HepG2 (cell line): Measurements from ENCODE around the gene PFKP. TPM values are rescaled to one million over a fixed set of nuclear protein-coding genes. Genes with fewer than 3 reads are reported as not detected.

Experiments used
- ATAC-seq: fragments of 200-7000 bp; cut with Tn5 transposase; 3 replicates; pipeline ENCODE4 v1.9.1; 2020; ENCODE audit warnings: mild to moderate bottlenecking, moderate library complexity
- BruUV-seq: library from RNA; stranded (reverse); fragments of 400-500 nt; replicated peaks from 2 replicates; lab custom pipeline; 2021; lab: Mats Ljungman, UMichigan
- CTCF ChIA-PET: fragments of 300-600 bp; formaldehyde crosslinking; extraction: SDS; loops from one replicate; lab custom pipeline; 2021; ENCODE audit warnings: low total read pairs, inconsistent platforms, low intra/inter-chr PET ratio; lab: Yijun Ruan, JAX
- POLR2A ChIA-PET: fragments of 350-600 bp; sonication (Branson Sonifier 250); formaldehyde crosslinking; loops from one replicate; lab custom pipeline; 2020; ENCODE audit warnings: antibody characterized with exemption, inconsistent platforms; lab: Yijun Ruan, JAX
- DNase-seq: peaks from one replicate; pipeline ENCODE4 v3.0.0-alpha.2; 2015; ENCODE audit warnings: low spot score
- FAIRE-seq: peaks from 3 replicates; lab custom pipeline; 2011; peaks lifted over from hg19 to GRCh38; lab: Jason Lieb, UNC
- H2AFZ ChIP-seq: one replicate; pipeline ENCODE4 v1.6.1; 2011; ENCODE audit warnings: low read length, inconsistent platforms
- H3K27ac ChIP-seq: fragments of 300-600 bp; 3 replicates; pipeline ENCODE4 v1.8.0; 2011; ENCODE audit warnings: mixed run types, mild to moderate bottlenecking, mixed read lengths, low read length, inconsistent platforms; ENCODE audit not compliant: insufficient read depth; ENCODE audit errors: extremely low read length
- H3K27me3 ChIP-seq, 2 experiments: fragments of 200-600 bp in 1 of 2; 2 replicates in 1 of 2; 3 replicates in 1 of 2; pipeline versions ENCODE4 v1.6.0 to v1.8.0; 2011; ENCODE audit warnings: low read length in 2 of 2, mild to moderate bottlenecking in 2 of 2, moderate library complexity in 2 of 2, inconsistent platforms in 1 of 2; ENCODE audit not compliant: insufficient read depth in 2 of 2, control insufficient read depth in 1 of 2
- H3K36me3 ChIP-seq, 2 experiments: fragments of 200-600 bp in 1 of 2; replicated peaks in 1 of 2; 2 replicates in 1 of 2; 3 replicates in 1 of 2; pipeline versions ENCODE4 v1.5.1 to v1.8.0; 2011; ENCODE audit warnings: low read length in 2 of 2, inconsistent platforms in 1 of 2; ENCODE audit not compliant: insufficient read depth in 2 of 2, control insufficient read depth in 1 of 2
- H3K4me1 ChIP-seq: 2 replicates; pipeline ENCODE4 v1.5.1; 2012; ENCODE audit warnings: low read length, inconsistent platforms; ENCODE audit not compliant: insufficient read depth
- H3K4me2 ChIP-seq: 2 replicates; pipeline ENCODE4 v1.6.0; 2011; ENCODE audit warnings: low read depth, low read length, inconsistent platforms
- H3K4me3 ChIP-seq, 3 experiments: fragments of 200-600 bp in 1 of 3; sonication (generic), shearing (Covaris generic) in 1 of 3; replicated peaks in 1 of 3; 2 replicates each; pipeline ENCODE4 v1.5.1; 2011 to 2016; ENCODE audit warnings: low read length in 3 of 3, inconsistent platforms in 2 of 3, low read depth in 2 of 3, mild to moderate bottlenecking in 2 of 3, control low read depth in 1 of 3, mixed read lengths in 1 of 3; ENCODE audit not compliant: insufficient read depth in 1 of 3
- H3K79me2 ChIP-seq: one replicate; pipeline ENCODE4 v1.6.1; 2011; ENCODE audit warnings: low read length, inconsistent platforms; ENCODE audit not compliant: insufficient read depth
- H3K9ac ChIP-seq: 2 replicates; pipeline ENCODE4 v1.6.0; 2011; ENCODE audit warnings: mild to moderate bottlenecking, low read depth, low read length, inconsistent platforms; ENCODE audit not compliant: insufficient read depth
- H3K9me3 ChIP-seq: 2 replicates; pipeline ENCODE4 v1.5.1; 2012; ENCODE audit warnings: mild to moderate bottlenecking, low read length
- H4K20me1 ChIP-seq: 2 replicates; pipeline ENCODE4 v1.6.0; 2011; ENCODE audit warnings: inconsistent platforms, mild to moderate bottlenecking, low read length, moderate library complexity; ENCODE audit not compliant: insufficient read depth
- GATAD1 ChIP-seq: IDR thresholded peaks from 2 replicates; pipeline ENCODE4 v1.6.1; 2016; ENCODE audit warnings: missing genetic modification reagents, missing compliant biosample characterization
- LBX2 ChIP-seq: sonication (generic); formaldehyde crosslinking; IDR thresholded peaks from 2 replicates; pipeline ENCODE4 v1.5.0; 2020; ENCODE audit warnings: missing genetic modification reagents, mild to moderate bottlenecking, borderline replicate concordance
- ZBTB46 ChIP-seq: sonication (generic); formaldehyde crosslinking; IDR thresholded peaks from 2 replicates; pipeline ENCODE4 v1.4.0; 2020; ENCODE audit warnings: mild to moderate bottlenecking, missing genetic modification reagents, borderline replicate concordance
- ZNF510 ChIP-seq: sonication (generic); formaldehyde crosslinking; IDR thresholded peaks from 2 replicates; pipeline ENCODE4 v1.4.0; 2020; ENCODE audit warnings: low read depth, mild to moderate bottlenecking, missing genetic modification reagents
- ZNF879 ChIP-seq: sonication (generic); formaldehyde crosslinking; IDR thresholded peaks from 2 replicates; pipeline ENCODE4 v1.8.1; 2023; ENCODE audit warnings: missing genetic modification reagents
- WGBS: methylation state at CpG from one replicate; pipeline ENCODE4 v1.1.6; 2017; ENCODE audit warnings: low lambda C conversion rate; 5-methylcytosine and 5-hydroxymethylcytosine counted together
- in situ Hi-C: cut with HindIII; loops from 2 replicates; pipeline ENCODE4 v1.10.0; 2017; ENCODE audit warnings: low pct_unique_long_range_greater_than_20kb; ENCODE audit not compliant: extremely low pct_ligation_motif_present
- intact Hi-C: fragments of 100-400 bp; cut with micrococcal nuclease; formaldehyde crosslinking; loops from one replicate; pipeline ENCODE4 v1.10.0; 2022; ENCODE audit not compliant: unreplicated experiment
- polyA plus RNA-seq, 8 experiments: library from polyadenylated mRNA; depleted of rRNA in 3 of 8; stranded (reverse) in 7 of 8; unstranded in 1 of 8; fragments of >200 nt; fragmentation: Illumina TruSeq in 4 of 8; extraction: Trizol in 4 of 8; gene quantifications; 2 replicates each; pipeline versions ENCODE4 v1.2.1 to v1.2.3, GENCODE V29; 2011 to 2016; ENCODE audit warnings: low read depth in 4 of 8, missing spikeins in 1 of 8, mixed read lengths in 1 of 8; ENCODE audit not compliant: insufficient read depth in 1 of 8
- total RNA-seq, 5 experiments: library from RNA; depleted of rRNA; stranded (reverse); fragments of >200 nt; fragmentation: Illumina TruSeq; extraction: Trizol; gene quantifications; 2 replicates each; pipeline ENCODE4 v1.2.3, GENCODE V29; 2016; ENCODE audit warnings: low read depth in 1 of 5

The PFKP gene
- total and polyA plus RNA-seq, 2 of the 13 experiments (the other 11 are each of a cell fraction or from before 2014, with no cell fraction given), result 0.80 to 2.4 TPM

GRCh38 chr10:3122034-3122433 is 54.7 kb downstream of the PFKP start:
- WGBS, result 82% methylated on average over 14 of the region's 14 CpGs
- H3K9ac ChIP-seq, result no peak overlapping the region
- CTCF ChIA-PET, result no interaction called here
- H3K79me2 ChIP-seq, result no peaks in the 10 kb centered on the region
- FAIRE-seq (no peak), ATAC-seq (no peak), DNase-seq (no peak)
- no peak overlapping the region for H3K27ac ChIP-seq
- TF ChIP-seq GATAD1 (CRISPR knock-in tag) (no peak), LBX2 (no peak), ZNF879 (CRISPR knock-in tag) (no peak), ZNF510 (CRISPR knock-in tag) (no peak), ZBTB46 (CRISPR knock-in tag) (no peak)
- intact Hi-C loops, result no loop called here
- BruUV-seq, result no TSS peak
- no peaks in the 10 kb centered on the region for H4K20me1 ChIP-seq
- H3K4me2 ChIP-seq, result no peak overlapping the region
- H3K9me3 ChIP-seq, result no peaks in the 10 kb centered on the region
- POLR2A ChIA-PET, result no interaction called here
- in situ Hi-C loops, result no loop called here
- no peak overlapping the region for H3K4me3 ChIP-seq
- H3K4me1 ChIP-seq, result no peaks in the 10 kb centered on the region
- no peaks in the 10 kb centered on the region for H3K27me3 ChIP-seq
- H2AFZ ChIP-seq, result no peak overlapping the region
- no peaks in the 10 kb centered on the region for H3K36me3 ChIP-seq

GRCh38 chr10:3122486-3123205 is 55.3 kb downstream of the PFKP start:
- DNase-seq (no peak), ATAC-seq (no peak), FAIRE-seq (no peak)
- H3K79me2 ChIP-seq, result no peaks in the 10 kb centered on the region
- POLR2A ChIA-PET, result no interaction called here
- BruUV-seq, result no TSS peak
- no peaks in the 10 kb centered on the region for H4K20me1 ChIP-seq
- no peak overlapping the region for H3K4me2 ChIP-seq
- intact Hi-C loops, result no loop called here
- in situ Hi-C loops, result no loop called here
- H3K27ac ChIP-seq, result no peak overlapping the region
- WGBS, result 78% methylated on average over 11 of the region's 27 CpGs
- CTCF ChIA-PET, result no interaction called here
- H3K4me3 ChIP-seq, result no peak overlapping the region
- no peaks in the 10 kb centered on the region for H3K4me1 ChIP-seq
- H3K36me3 ChIP-seq, result no peaks in the 10 kb centered on the region
- H3K27me3 ChIP-seq, result no peaks in the 10 kb centered on the region
- no peaks in the 10 kb centered on the region for H3K9me3 ChIP-seq
- H3K9ac ChIP-seq, result no peak overlapping the region
- no peak overlapping the region for H2AFZ ChIP-seq
